WERI-Rb-1 (cell line): ENCODE results near the gene BCAS3.

ENCODE experiments used
- DNase-seq: peaks from one replicate; pipeline ENCODE4 v3.0.0-alpha.2; 2020
- H3K27ac ChIP-seq: fragments of 250-450 bp; sonication (Bioruptor Pico); 2 replicates; pipeline ENCODE4 v1.5.1; 2020; ENCODE audit warnings: mild to moderate bottlenecking, moderate library complexity
- H3K27me3 ChIP-seq: fragments of 250-450 bp; sonication (Bioruptor Pico); 2 replicates; pipeline ENCODE4 v1.5.1; 2021; ENCODE audit warnings: mild to moderate bottlenecking, low read depth, moderate library complexity; ENCODE audit not compliant: insufficient read depth, severe bottlenecking
- H3K36me3 ChIP-seq: fragments of 250-450 bp; sonication (Bioruptor Pico); 2 replicates; pipeline ENCODE4 v1.5.1; 2020; ENCODE audit warnings: mild to moderate bottlenecking, moderate library complexity
- H3K4me3 ChIP-seq: 2 replicates; pipeline ENCODE4 v1.5.1; 2011; ENCODE audit warnings: low read depth, mild to moderate bottlenecking, control low read depth, low read length
- H3K9me3 ChIP-seq: fragments of 250-450 bp; sonication (Bioruptor Pico); 2 replicates; pipeline ENCODE4 v1.5.1; 2021; ENCODE audit warnings: mild to moderate bottlenecking, moderate library complexity; ENCODE audit not compliant: severe bottlenecking
- CTCF ChIP-seq: IDR thresholded peaks from 2 replicates; pipeline ENCODE4 v1.5.1; 2011; ENCODE audit warnings: low read depth, mild to moderate bottlenecking, control low read depth, inconsistent platforms, low read length

The BCAS3 gene

GRCh38 chr17:61394630-61395408, 717.2 kb downstream of the BCAS3 start:
- peaks cover 15% of the 10 kb centered on the region for H3K27me3 ChIP-seq
- H3K27ac ChIP-seq, result peak overlapping the region; percentile 45
- no peak for TF ChIP-seq CTCF
- no peak overlapping the region for H3K4me3 ChIP-seq
- H3K9me3 ChIP-seq, result no peaks in the 10 kb centered on the region
- peaks cover 6% of the 10 kb centered on the region for H3K36me3 ChIP-seq
- no peak for DNase-seq

- Histone ChIP-seq H3K27ac (no peak overlapping the region), H3K27me3 (peaks cover 15% of the 10 kb centered on the region)
Observed at GRCh38 chr17:61395409-61395982, 717.8 kb downstream of the BCAS3 start.

GRCh38 chr17:61395983-61396585, 718.4 kb downstream of the BCAS3 start:
- Histone ChIP-seq H3K27me3 (peaks cover 20% of the 10 kb centered on the region), H3K27ac (no peak overlapping the region), H3K36me3 (peaks cover 6% of the 10 kb centered on the region), H3K9me3 (no peaks in the 10 kb centered on the region), H3K4me3 (no peak overlapping the region)
- no peak for DNase-seq
- TF ChIP-seq CTCF, result no peak

More at GRCh38 chr17:61395409-61395982, 717.8 kb downstream of the BCAS3 start:
- H3K36me3 ChIP-seq, result peaks cover 6% of the 10 kb centered on the region
- no peak for DNase-seq
- H3K9me3 ChIP-seq, result no peaks in the 10 kb centered on the region
- no peak for TF ChIP-seq CTCF
- H3K4me3 ChIP-seq, result no peak overlapping the region

GRCh38 chr17:61396586-61397085, 719.0 kb downstream of the BCAS3 start:
- no peak for DNase-seq
- no peak overlapping the region; the same call in 1 of the 2 replicates for H3K4me3 ChIP-seq
- peaks cover 23% of the 10 kb centered on the region for H3K27me3 ChIP-seq
- no peaks in the 10 kb centered on the region for H3K9me3 ChIP-seq
- TF ChIP-seq CTCF, result no peak
- peaks cover 6% of the 10 kb centered on the region for H3K36me3 ChIP-seq
- 0 out of 2 replicates have a peak overlapping the region, but pooled peaks have one; percentile 26 for H3K27ac ChIP-seq

GRCh38 chr17:61397086-61397842, 719.6 kb downstream of the BCAS3 start:
- Histone ChIP-seq H3K27me3 (peaks cover 23% of the 10 kb centered on the region), H3K4me3 (peak overlapping the region; percentile 85), H3K36me3 (peaks cover 6% of the 10 kb centered on the region), H3K27ac (peak overlapping the region; percentile 26; the same call in 1 of the 2 replicates), H3K9me3 (no peaks in the 10 kb centered on the region)
- TF ChIP-seq CTCF, result 0 out of 2 replicates have a peak, but pooled peaks have one; percentile 21
- peak; percentile 54 for DNase-seq
